ENCODE measurements around the gene AKAP5.

The AKAP5 gene

GRCh38 chr14:64459405-64460136 lies 5.7 kb upstream of the AKAP5 start:
- TF ChIP-seq YY1 (IDR thresholded peaks at IDR 0.05; ENCODE audit: low read depth) (no peak), FOXM1 (IDR thresholded peaks at IDR 0.05; ENCODE audit: borderline replicate concordance, low read depth) (no peak), ZBTB7A (IDR thresholded peaks at IDR 0.05; ENCODE audit: low read depth) (no peak), TEAD4 (IDR thresholded peaks at IDR 0.05) (no peak), NFIC (IDR thresholded peaks at IDR 0.05) (no peak), REST (IDR thresholded peaks at IDR 0.05; ENCODE audit: low read depth) (no peak), CEBPB (IDR thresholded peaks at IDR 0.05) (no peak), RAD21 (IDR thresholded peaks at IDR 0.05; ENCODE audit: low read depth) (no peak), CREB1 (IDR thresholded peaks at IDR 0.05; ENCODE audit: low read depth) (no peak), USF1 (IDR thresholded peaks at IDR 0.05) (no peak), TAF1 (IDR thresholded peaks at IDR 0.05; ENCODE audit: low read depth) (no peak)

GRCh38 chr14:64461221-64461620 lies 4.1 kb upstream of the AKAP5 start:
- no peak for TF ChIP-seq TCF12 (IDR thresholded peaks at IDR 0.05; ENCODE audit: low read depth)
- TF ChIP-seq FOXM1 (IDR thresholded peaks at IDR 0.05; ENCODE audit: borderline replicate concordance, low read depth), result no peak
- no peak for TF ChIP-seq REST (IDR thresholded peaks at IDR 0.05; ENCODE audit: low read depth)
- TF ChIP-seq TEAD4 (IDR thresholded peaks at IDR 0.05), result no peak
- no peak for TF ChIP-seq RAD21 (IDR thresholded peaks at IDR 0.05; ENCODE audit: low read depth)
- no peak for TF ChIP-seq NFIC (IDR thresholded peaks at IDR 0.05)
- TF ChIP-seq CREB1 (IDR thresholded peaks at IDR 0.05; ENCODE audit: low read depth), result no peak
- TF ChIP-seq CEBPB (IDR thresholded peaks at IDR 0.05), result no peak
- no peak for TF ChIP-seq USF1 (IDR thresholded peaks at IDR 0.05)
- no peak for TF ChIP-seq MAX (IDR thresholded peaks at IDR 0.05)
- no peak for TF ChIP-seq EGR1 (IDR thresholded peaks at IDR 0.05)
- TF ChIP-seq TAF1 (IDR thresholded peaks at IDR 0.05; ENCODE audit: low read depth), result no peak
- no peak for TF ChIP-seq EP300 (IDR thresholded peaks at IDR 0.05; ENCODE audit: borderline replicate concordance)
- TF ChIP-seq ZBTB7A (IDR thresholded peaks at IDR 0.05; ENCODE audit: low read depth), result no peak
- no peak for TF ChIP-seq YY1 (IDR thresholded peaks at IDR 0.05; ENCODE audit: low read depth)

GRCh38 chr14:64463195-64463594 lies 2.1 kb upstream of the AKAP5 start:
- TF ChIP-seq CEBPB (IDR thresholded peaks at IDR 0.05), result no peak
- no peak for TF ChIP-seq TCF12 (IDR thresholded peaks at IDR 0.05; ENCODE audit: low read depth)
- TF ChIP-seq EGR1 (IDR thresholded peaks at IDR 0.05), result no peak
- TF ChIP-seq RAD21 (IDR thresholded peaks at IDR 0.05; ENCODE audit: low read depth), result no peak
- TF ChIP-seq REST (IDR thresholded peaks at IDR 0.05; ENCODE audit: low read depth), result no peak
- TF ChIP-seq TEAD4 (IDR thresholded peaks at IDR 0.05), result no peak
- no peak for TF ChIP-seq ZBTB7A (IDR thresholded peaks at IDR 0.05; ENCODE audit: low read depth)
- TF ChIP-seq USF1 (IDR thresholded peaks at IDR 0.05), result no peak
- no peak for TF ChIP-seq MAX (IDR thresholded peaks at IDR 0.05)
- no peak for TF ChIP-seq CREB1 (IDR thresholded peaks at IDR 0.05; ENCODE audit: low read depth)
- TF ChIP-seq TAF1 (IDR thresholded peaks at IDR 0.05; ENCODE audit: low read depth), result no peak
- no peak for TF ChIP-seq EP300 (IDR thresholded peaks at IDR 0.05; ENCODE audit: borderline replicate concordance)
- no peak for TF ChIP-seq YY1 (IDR thresholded peaks at IDR 0.05; ENCODE audit: low read depth)
- TF ChIP-seq NFIC (IDR thresholded peaks at IDR 0.05), result no peak

Measured in Ishikawa (cell line).